Subcutaneous abdominal adipose tissue (tissue), 5 donors: Measurements from ENCODE around the gene PLCG2.
"Not testable (repeated sequence)": the region's sequence is repeated elsewhere in the genome, so short reads cannot be mapped to it uniquely, and the experiment has no call there.

Experiments
- H3K27ac ChIP-seq: one replicate; pipeline ENCODE4 v1.7.0; 2013; ENCODE audit warnings: low read depth, mild to moderate bottlenecking, inconsistent platforms, low read length, moderate library complexity
- H3K27me3 ChIP-seq, 5 donors: one replicate each; pipeline ENCODE4 v1.7.0; 2013; ENCODE audit warnings: low read length in 5 of 5, inconsistent platforms in 1 of 5; ENCODE audit not compliant: control insufficient read depth in 5 of 5, insufficient read depth in 4 of 5
- H3K36me3 ChIP-seq, 5 donors: one replicate each; pipeline ENCODE4 v1.7.0; 2013; ENCODE audit warnings: low read length in 5 of 5; ENCODE audit not compliant: control insufficient read depth in 5 of 5, insufficient read depth in 5 of 5
- H3K4me1 ChIP-seq, 5 donors: one replicate each; pipeline ENCODE4 v1.7.0; 2013; ENCODE audit warnings: low read length in 5 of 5, mild to moderate bottlenecking in 3 of 5, moderate library complexity in 1 of 5; ENCODE audit not compliant: control insufficient read depth in 5 of 5, insufficient read depth in 5 of 5
- H3K4me3 ChIP-seq, 5 donors: one replicate each; pipeline ENCODE4 v1.7.0; 2013; ENCODE audit warnings: low read length in 5 of 5, low read depth in 1 of 5
- H3K9ac ChIP-seq, 5 donors: one replicate each; pipeline ENCODE4 v1.7.0; 2013; ENCODE audit warnings: low read length in 5 of 5, mild to moderate bottlenecking in 4 of 5, moderate library complexity in 3 of 5
- H3K9me3 ChIP-seq, 5 donors: one replicate each; pipeline ENCODE4 v1.7.0; 2013; ENCODE audit warnings: low read length in 5 of 5; ENCODE audit not compliant: control insufficient read depth in 5 of 5
- donor health status: healthy.
- donor health status: healthy.
- donor health status: healthy.
- donor health status: healthy.
- donor health status: healthy.

Gene PLCG2

DNA sequence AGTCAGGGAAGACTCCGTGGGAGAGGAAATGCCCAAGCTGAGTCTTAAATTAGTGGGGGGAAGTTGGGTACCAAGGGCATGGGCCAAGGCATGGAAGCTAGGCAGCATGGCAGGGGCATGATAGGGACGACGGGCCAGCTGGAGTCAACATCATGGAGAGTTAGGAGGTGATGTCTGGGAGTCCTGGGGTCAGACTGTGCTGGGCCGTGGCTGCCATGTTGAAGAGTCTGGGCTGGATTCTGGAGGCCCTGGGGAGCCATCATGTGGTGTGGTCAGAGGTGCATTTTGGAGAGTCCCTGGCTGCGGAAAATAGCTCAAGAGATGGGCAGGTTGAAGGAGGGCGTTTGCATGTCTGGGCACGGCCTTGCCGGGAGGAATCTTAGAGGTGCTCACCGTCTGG lies 146.9 kb downstream of the PLCG2 start:
- H3K27me3 ChIP-seq = no peaks in the 10 kb centered on the region
- H3K36me3 ChIP-seq = peaks cover 5 to 44% (median 16%) of the 10 kb centered on the region in 5 donors
- peaks cover 0 to 18% (median 0%) of the 10 kb centered on the region in 5 donors for H3K4me1 ChIP-seq
- H3K27ac ChIP-seq = no peak overlapping the region
- no peak overlapping the region for H3K9ac ChIP-seq
- H3K4me3 ChIP-seq = no peak overlapping the region
- H3K9me3 ChIP-seq = no peaks in the 10 kb centered on the region

DNA sequence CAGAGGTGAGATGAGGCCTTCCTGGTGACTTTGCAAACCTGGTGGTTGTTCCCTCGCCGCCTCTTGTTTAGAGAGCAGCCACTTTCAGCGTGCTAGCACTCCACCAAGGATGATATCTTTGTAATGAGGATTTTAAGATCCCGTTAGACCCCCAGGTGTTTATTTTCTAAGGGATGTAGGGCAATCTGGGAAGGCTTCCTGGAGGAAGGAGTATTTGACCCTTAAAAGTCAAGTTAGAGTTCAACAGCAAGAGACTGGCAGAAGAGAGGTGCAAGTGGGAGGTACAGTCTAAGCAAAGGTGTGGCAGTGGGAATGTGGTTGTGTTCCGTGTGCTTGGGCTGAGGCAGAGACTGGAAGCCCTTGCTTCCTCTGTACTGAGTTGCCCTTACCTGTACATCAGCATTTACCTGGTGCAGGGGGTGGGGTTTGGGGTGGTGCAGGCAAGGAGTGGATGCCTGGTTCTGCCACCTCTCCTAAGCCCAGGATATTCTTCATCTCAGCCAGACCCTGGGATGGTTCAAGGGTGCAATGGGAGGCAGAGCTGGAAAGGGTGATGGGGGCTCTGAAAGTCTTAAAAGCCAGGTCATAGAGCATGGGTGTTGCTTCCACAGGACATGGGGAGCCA lies 148.6 kb downstream of the PLCG2 start:
- peaks cover 0 to 4% (median 0%) of the 10 kb centered on the region in 5 donors for H3K4me1 ChIP-seq
- no peaks in the 10 kb centered on the region for H3K9me3 ChIP-seq
- H3K9ac ChIP-seq = no peak overlapping the region
- H3K27me3 ChIP-seq = no peaks in the 10 kb centered on the region
- peaks cover 3 to 56% (median 21%) of the 10 kb centered on the region in 5 donors for H3K36me3 ChIP-seq
- no peak overlapping the region for H3K4me3 ChIP-seq
- H3K27ac ChIP-seq = no peak overlapping the region

GRCh38 chr16:81928271-81928918 lies 149.3 kb downstream of the PLCG2 start:
- no peak overlapping the region for H3K4me3 ChIP-seq
- H3K27me3 ChIP-seq = no peaks in the 10 kb centered on the region
- H3K36me3 ChIP-seq = peaks cover 3 to 56% (median 21%) of the 10 kb centered on the region in 5 donors
- no peak overlapping the region for H3K9ac ChIP-seq
- no peak overlapping the region for H3K27ac ChIP-seq
- no peaks in the 10 kb centered on the region for H3K4me1 ChIP-seq
- no peaks in the 10 kb centered on the region for H3K9me3 ChIP-seq

GRCh38 chr16:81928975-81929374 lies 149.9 kb downstream of the PLCG2 start:
- Histone ChIP-seq H3K27me3 (no peaks in the 10 kb centered on the region), H3K36me3 (peaks cover 0 to 54% (median 21%) of the 10 kb centered on the region in 5 donors), H3K4me3 (no peak overlapping the region), H3K9me3 (no peaks in the 10 kb centered on the region), H3K9ac (no peak overlapping the region), H3K27ac (no peak overlapping the region), H3K4me1 (no peaks in the 10 kb centered on the region)

DNA sequence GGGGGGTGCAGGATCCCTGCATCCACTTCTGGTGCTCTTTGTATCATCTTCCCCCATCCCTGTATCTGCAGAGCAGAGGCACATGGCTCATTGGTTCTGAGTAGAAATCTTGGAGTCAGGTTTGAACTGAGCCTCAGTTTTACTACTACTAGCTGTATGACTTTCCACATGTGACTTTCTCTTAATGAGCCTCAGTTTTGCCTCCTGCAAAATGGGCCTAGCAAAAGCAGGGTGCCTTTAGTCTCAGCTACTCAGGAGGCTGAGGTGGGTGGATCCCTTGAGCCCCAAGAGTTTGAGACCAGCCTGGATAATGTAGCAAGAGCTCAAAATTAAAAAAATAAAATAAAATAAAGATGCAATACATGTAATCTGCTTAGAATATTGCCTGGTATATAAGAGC lies 150.8 kb downstream of the PLCG2 start:
- no peaks in the 10 kb centered on the region for H3K9me3 ChIP-seq
- H3K36me3 ChIP-seq = peaks cover 0 to 51% (median 17%) of the 10 kb centered on the region in 5 donors
- no peak overlapping the region for H3K4me3 ChIP-seq
- no peaks in the 10 kb centered on the region for H3K4me1 ChIP-seq
- H3K27ac ChIP-seq = no peak overlapping the region
- H3K27me3 ChIP-seq = no peaks in the 10 kb centered on the region
- H3K9ac ChIP-seq = no peak overlapping the region

DNA sequence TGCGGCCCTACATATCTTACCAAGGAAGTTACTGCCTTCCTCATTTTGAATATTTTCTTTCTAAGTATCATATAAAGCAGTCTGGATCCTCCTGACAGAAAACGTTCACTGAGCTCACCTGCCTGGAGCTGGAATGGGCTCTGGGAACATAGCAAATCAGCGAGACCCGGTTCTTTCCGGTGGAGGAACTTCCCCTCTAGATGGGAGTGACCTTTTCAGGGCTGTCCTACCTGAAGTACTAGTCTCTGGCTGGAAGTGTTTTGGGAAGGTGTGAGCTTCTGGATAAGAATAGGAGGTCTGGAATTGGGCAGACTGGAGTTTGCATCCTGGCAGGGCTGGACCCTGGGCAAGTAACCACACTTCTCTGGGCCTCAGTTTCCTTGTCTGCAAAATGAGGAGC lies 152.8 kb downstream of the PLCG2 start:
- Histone ChIP-seq H3K4me3 (no peak overlapping the region), H3K9ac (no peak overlapping the region), H3K9me3 (no peaks in the 10 kb centered on the region), H3K27ac (no peak overlapping the region), H3K27me3 (no peaks in the 10 kb centered on the region), H3K36me3 (peaks cover 0 to 64% (median 26%) of the 10 kb centered on the region in 5 donors), H3K4me1 (no peaks in the 10 kb centered on the region)

GRCh38 chr16:81932668-81933067 lies 153.6 kb downstream of the PLCG2 start:
- peaks cover 0 to 65% (median 27%) of the 10 kb centered on the region in 5 donors for H3K36me3 ChIP-seq
- H3K4me3 ChIP-seq = no peak overlapping the region
- H3K27me3 ChIP-seq = no peaks in the 10 kb centered on the region
- H3K4me1 ChIP-seq = peaks cover 0 to 6% (median 0%) of the 10 kb centered on the region in 5 donors
- no peaks in the 10 kb centered on the region for H3K9me3 ChIP-seq
- H3K9ac ChIP-seq = no peak overlapping the region
- H3K27ac ChIP-seq = no peak overlapping the region

DNA sequence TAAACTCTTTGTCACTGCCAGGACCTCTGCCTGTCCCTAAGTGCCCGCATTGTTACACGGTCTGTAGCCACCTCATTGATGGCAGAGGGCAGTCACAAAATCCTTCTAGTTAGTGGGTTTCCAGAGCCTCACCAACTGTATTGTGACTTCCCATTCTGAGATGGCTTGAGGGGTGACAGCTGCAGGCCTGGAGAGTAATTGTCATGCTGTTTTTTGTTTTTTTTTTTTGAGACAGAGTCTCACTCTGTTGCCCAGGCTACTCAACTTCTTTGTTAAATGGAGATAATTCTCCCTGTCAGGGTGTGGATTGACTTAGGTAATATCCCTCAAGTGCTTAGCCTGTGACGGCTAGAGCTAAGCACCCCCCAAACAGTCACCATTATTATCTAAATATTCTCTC lies 154.3 kb downstream of the PLCG2 start:
- H3K4me1 ChIP-seq = peaks cover 0 to 11% (median 0%) of the 10 kb centered on the region in 5 donors
- no peaks in the 10 kb centered on the region for H3K9me3 ChIP-seq
- H3K36me3 ChIP-seq = peaks cover 0 to 68% (median 28%) of the 10 kb centered on the region in 5 donors
- H3K4me3 ChIP-seq = no peak overlapping the region
- H3K27me3 ChIP-seq = no peaks in the 10 kb centered on the region
- no peak overlapping the region for H3K9ac ChIP-seq
- no peak overlapping the region for H3K27ac ChIP-seq

DNA sequence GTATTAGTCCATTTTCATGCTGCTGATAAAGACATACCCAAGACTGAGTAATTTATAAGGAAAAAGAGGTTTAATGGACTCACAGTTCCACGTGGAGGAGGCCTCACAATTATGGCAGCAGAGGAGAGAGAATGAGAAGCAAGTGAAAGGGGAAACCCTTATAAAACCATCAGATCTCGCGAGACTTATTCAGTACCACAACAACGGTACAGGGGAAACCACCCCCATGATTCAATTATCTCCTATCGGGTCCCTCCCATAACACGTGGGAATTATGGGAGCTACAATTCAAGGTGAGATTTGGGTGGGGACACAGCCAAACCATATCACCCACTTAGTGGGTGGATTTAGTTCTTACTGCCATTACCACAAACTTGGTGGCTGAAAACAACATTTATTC lies 155.6 kb downstream of the PLCG2 start:
- not testable (repeated sequence) for H3K9me3 ChIP-seq, H3K27me3 ChIP-seq, H3K4me3 ChIP-seq, H3K9ac ChIP-seq, H3K27ac ChIP-seq
- H3K36me3 ChIP-seq = peaks cover 0 to 73% (median 22%) of the 10 kb centered on the region in 5 donors
- H3K4me1 ChIP-seq = peaks cover 0 to 24% (median 0%) of the 10 kb centered on the region in 5 donors

DNA sequence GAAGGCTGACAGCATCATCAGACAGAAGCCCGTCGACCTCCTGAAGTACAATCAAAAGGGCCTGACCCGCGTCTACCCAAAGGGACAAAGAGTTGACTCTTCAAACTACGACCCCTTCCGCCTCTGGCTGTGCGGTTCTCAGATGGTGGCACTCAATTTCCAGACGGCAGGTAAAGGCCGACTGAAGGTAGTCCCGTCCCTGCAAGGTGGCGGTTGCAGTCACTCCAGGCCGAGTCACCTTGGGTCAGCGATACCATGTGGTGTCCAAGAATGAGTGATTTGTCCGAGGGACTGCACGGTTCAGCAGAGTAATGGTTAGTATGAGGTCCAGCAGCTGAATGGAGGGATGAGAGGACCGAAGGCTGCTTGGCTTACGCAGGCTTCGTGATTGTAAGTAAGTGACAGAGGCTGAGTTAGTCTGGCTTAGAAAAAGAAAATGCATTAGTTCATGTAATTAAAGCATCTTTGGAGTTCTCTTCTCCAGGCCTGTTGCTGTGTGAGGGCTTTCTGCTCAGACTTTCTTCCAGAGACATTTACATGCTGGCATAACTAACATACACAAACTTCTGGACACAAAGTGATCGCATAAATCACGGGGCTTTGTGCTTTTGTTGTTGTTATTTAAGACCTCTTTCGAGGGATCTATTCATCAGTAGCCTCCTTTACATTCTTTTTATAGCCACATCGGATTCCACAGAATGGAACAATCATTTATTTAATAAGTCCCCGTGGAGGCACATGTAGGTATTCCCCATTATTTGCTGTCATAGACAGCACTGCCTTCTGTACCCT lies 157.3 kb downstream of the PLCG2 start:
- H3K36me3 ChIP-seq = peaks cover 0 to 70% (median 17%) of the 10 kb centered on the region in 5 donors
- no peak overlapping the region for H3K9ac ChIP-seq
- no peaks in the 10 kb centered on the region for H3K9me3 ChIP-seq
- H3K4me3 ChIP-seq = no peak overlapping the region
- H3K27ac ChIP-seq = no peak overlapping the region
- peaks cover 0 to 24% (median 0%) of the 10 kb centered on the region in 5 donors for H3K4me1 ChIP-seq
- no peaks in the 10 kb centered on the region for H3K27me3 ChIP-seq
